Esophagus squamous epithelium (tissue), 4 donors: ENCODE results near the gene OR2F1.

Experiments
- POLR2A ChIP-seq, 4 donors: fragments of 450-650 bp; IDR thresholded peaks; one replicate each; pipeline ENCODE4 v1.6.1; 2017; ENCODE audit warnings: antibody characterized with exemption in 4 of 4, mild to moderate bottlenecking in 4 of 4, moderate library complexity in 3 of 4
- TF ChIP-seq, protein P1 (sequence below), 6 experiments: fragments of 450-650 bp in 4 of 6; fragments of 200-600 bp in 2 of 6; sonication (generic) in 2 of 6; IDR thresholded peaks; one replicate each; pipeline ENCODE4 v1.5.1; 2016 to 2019; ENCODE audit warnings: antibody characterized with exemption in 6 of 6, mild to moderate bottlenecking in 4 of 6, moderate library complexity in 4 of 6

DNA sequence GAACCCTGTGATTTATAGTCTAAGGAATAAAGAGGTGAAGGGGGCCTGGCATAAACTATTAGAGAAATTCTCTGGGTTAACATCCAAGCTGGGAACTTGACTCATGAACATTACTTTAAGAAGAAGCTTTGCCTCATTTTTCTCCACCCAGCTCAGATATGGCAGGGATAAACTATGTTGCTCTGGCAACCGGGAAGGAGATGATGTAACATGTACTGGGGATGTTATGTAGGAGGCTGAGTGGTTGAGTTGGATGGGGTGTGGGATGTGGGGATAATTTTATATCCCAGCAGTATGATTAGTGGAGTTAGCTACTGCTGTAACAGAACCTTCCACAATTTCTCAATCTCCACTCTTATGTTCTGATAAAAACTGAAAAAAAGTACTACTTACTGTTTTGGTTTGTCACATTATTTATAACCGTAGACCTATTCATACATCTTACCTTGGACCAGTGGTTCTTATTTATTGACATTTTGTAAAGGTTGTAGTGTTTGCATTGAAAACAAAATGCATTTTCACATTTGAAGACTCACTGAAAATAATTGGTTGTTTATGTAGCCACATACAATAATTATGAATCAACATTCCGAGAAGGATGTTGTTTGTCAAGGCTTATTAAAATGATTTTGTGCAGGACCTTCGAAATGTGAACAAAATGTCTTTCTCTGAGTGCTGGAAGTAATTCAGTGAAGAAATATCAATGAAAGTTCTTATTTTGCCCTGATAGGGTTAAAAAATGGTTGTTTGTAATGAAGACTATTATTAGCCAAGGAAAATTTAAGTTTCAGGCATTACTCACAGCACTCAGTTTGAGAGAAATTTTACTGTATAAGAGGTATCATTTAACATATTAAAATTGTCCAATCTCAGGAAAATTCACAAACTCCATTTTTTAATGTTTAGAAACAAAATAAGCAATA, 18.3 kb upstream of the OR2F1 start:
- TF ChIP-seq, protein P1, sequence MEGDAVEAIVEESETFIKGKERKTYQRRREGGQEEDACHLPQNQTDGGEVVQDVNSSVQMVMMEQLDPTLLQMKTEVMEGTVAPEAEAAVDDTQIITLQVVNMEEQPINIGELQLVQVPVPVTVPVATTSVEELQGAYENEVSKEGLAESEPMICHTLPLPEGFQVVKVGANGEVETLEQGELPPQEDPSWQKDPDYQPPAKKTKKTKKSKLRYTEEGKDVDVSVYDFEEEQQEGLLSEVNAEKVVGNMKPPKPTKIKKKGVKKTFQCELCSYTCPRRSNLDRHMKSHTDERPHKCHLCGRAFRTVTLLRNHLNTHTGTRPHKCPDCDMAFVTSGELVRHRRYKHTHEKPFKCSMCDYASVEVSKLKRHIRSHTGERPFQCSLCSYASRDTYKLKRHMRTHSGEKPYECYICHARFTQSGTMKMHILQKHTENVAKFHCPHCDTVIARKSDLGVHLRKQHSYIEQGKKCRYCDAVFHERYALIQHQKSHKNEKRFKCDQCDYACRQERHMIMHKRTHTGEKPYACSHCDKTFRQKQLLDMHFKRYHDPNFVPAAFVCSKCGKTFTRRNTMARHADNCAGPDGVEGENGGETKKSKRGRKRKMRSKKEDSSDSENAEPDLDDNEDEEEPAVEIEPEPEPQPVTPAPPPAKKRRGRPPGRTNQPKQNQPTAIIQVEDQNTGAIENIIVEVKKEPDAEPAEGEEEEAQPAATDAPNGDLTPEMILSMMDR (IDR thresholded peaks at IDR 0.05): no peak
- TF ChIP-seq POLR2A (IDR thresholded peaks at IDR 0.05): no peak
